GM12892 (cell line): ENCODE data around the gene ZC2HC1B.

Experiments used
- POLR2A ChIP-seq: IDR thresholded peaks from 2 replicates; pipeline ENCODE4 v1.6.1; 2011; ENCODE audit warnings: low read depth, low read length, control low read depth
- POLR2AphosphoS5 ChIP-seq: IDR thresholded peaks from 2 replicates; pipeline ENCODE4 v1.6.1; 2011; ENCODE audit warnings: low read depth, low read length, control low read depth
- TAF1 ChIP-seq: IDR thresholded peaks from 2 replicates; pipeline ENCODE4 v1.6.1; 2011; ENCODE audit warnings: low read depth, mild to moderate bottlenecking, control low read depth, low read length, borderline replicate concordance

DNA sequence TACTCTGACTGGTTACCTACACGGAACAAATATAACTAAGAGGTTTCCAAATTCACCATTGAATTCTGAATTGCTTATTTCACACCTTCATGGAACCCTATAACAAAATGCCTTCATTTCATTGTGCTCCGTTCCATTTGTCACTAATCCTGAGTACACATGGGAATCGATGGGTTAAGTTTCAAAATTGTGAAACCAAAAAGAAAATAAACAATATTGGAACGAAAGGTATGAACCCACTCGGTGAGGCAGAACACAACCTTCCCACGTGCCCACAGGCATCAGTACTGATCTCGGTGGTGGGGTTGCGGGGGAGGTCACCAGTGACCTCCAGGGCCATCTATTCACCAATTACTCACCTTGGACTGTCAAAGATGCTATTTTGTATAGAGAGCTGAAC lies 109.8 kb downstream of the ZC2HC1B start:
- TF ChIP-seq POLR2AphosphoS5, result no peak
- no peak for TF ChIP-seq POLR2A
- TF ChIP-seq TAF1, result no peak
